ENCODE results near the gene SLITRK6.
A peak's percentile ranks its signal among the peaks of the same experiment; 100 is the strongest.
"Not testable (repeated sequence)": the region's sequence is repeated elsewhere in the genome, so short reads cannot be mapped to it uniquely, and the experiment has no call there.

Gene SLITRK6

DNA sequence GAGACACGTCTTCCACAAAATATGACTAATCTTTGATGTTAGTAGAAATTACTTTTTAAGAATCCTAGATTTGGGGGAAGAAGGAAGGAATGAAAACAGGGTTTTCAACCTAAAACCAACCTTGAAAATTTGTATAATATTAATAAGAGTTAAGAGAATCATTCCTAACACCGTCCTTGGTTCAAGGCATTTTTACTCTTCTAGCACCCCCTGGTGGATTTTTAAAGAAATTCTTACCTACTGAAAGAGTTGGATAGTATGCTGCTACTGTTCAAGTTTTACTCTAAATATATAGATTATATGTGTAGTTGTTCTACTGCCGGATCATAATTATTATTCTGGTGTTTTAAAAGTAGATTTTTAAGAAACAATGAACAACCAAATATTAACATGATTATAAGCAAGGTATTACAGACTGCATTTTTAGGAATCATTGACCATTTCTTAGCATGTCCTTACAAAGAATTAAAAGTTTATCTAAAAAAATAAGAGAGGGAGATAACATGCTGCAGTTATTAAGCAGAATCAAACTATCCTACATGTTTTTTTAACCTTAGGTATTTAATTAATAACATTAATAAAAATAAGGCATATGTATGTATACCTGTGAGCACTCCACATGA, 7.4 kb upstream of the SLITRK6 start:
- Histone ChIP-seq H3K27me3 (ENCODE audit: low read depth, low read length) (no peaks in the 10 kb centered on the region), H3K4me1 (ENCODE audit: control insufficient read depth in 1 of 2, insufficient read depth in 2 of 2, low read length in 2 of 2) (no peaks in the 10 kb centered on the region), H3K9me3 (ENCODE audit: control insufficient read depth in 1 of 2, low read length in 2 of 2) (peaks cover 0 to 3% of the 10 kb centered on the region in 2 donors), H3K4me3 (ENCODE audit: low read depth in 1 of 2, low read length in 2 of 2) (no peak overlapping the region), H3K27ac (ENCODE audit: low read length) (no peak overlapping the region), H3K36me3 (ENCODE audit: control insufficient read depth in 1 of 2, insufficient read depth in 2 of 2, low read length in 2 of 2) (no peaks in the 10 kb centered on the region)

DNA sequence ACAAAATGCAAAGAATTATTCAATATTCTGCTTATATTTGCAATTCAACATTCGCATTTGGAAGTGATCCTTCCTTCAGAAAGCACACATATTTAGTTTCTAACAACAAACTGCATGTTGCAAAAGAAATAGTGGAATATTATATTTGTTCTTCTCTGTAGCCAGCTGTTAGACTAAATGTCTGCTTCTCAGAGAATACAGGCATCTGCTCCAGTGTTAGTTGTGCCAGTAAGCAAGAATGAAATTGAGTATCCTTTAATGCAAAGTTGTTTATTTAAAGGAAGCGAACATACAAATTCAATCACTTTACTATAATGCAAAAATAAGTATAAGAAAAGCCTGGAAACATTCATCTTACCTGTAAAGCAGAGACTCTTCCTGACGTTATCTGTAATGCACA, 663 bp downstream of the SLITRK6 start:
- no peaks in the 10 kb centered on the region for H3K27me3 ChIP-seq (ENCODE audit: low read depth, low read length)
- H3K9me3 ChIP-seq (ENCODE audit: control insufficient read depth in 1 of 2, low read length in 2 of 2), result no peaks in the 10 kb centered on the region
- H3K4me1 ChIP-seq (ENCODE audit: control insufficient read depth in 1 of 2, insufficient read depth in 2 of 2, low read length in 2 of 2), result peaks cover 0 to 3% of the 10 kb centered on the region in 2 donors
- H3K27ac ChIP-seq (ENCODE audit: low read length), result no peak overlapping the region
- H3K4me3 ChIP-seq (ENCODE audit: low read depth in 1 of 2, low read length in 2 of 2), result peak overlapping the region; percentile 45
- H3K36me3 ChIP-seq (ENCODE audit: control insufficient read depth in 1 of 2, insufficient read depth in 2 of 2, low read length in 2 of 2), result no peaks in the 10 kb centered on the region

DNA sequence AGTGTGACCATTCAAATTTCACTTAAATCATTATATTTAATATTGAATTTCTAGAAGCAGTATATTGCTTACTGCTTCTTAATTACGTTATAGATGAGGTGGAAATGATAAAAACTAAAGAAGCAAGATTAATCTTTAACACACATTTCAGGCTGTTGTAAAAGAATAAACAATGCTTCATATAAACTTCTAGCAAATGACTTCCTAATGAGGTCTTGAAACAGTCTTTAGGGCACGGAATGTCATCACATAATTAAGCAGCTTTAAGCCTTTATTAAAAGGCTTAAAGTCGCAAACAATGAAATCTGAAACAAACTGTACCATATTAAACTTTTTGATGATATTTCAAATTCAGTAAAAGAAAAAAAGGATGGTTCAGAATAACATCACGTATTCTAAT, 1.9 kb downstream of the SLITRK6 start:
- H3K36me3 ChIP-seq (ENCODE audit: control insufficient read depth in 1 of 2, insufficient read depth in 2 of 2, low read length in 2 of 2), result no peaks in the 10 kb centered on the region
- no peaks in the 10 kb centered on the region for H3K9me3 ChIP-seq (ENCODE audit: control insufficient read depth in 1 of 2, low read length in 2 of 2)
- H3K4me3 ChIP-seq (ENCODE audit: low read depth in 1 of 2, low read length in 2 of 2), result peak overlapping the region in 1 of 2 donors; percentile 31
- no peaks in the 10 kb centered on the region for H3K27me3 ChIP-seq (ENCODE audit: low read depth, low read length)
- peaks cover 0 to 3% of the 10 kb centered on the region in 2 donors for H3K4me1 ChIP-seq (ENCODE audit: control insufficient read depth in 1 of 2, insufficient read depth in 2 of 2, low read length in 2 of 2)
- no peak overlapping the region for H3K27ac ChIP-seq (ENCODE audit: low read length)

DNA sequence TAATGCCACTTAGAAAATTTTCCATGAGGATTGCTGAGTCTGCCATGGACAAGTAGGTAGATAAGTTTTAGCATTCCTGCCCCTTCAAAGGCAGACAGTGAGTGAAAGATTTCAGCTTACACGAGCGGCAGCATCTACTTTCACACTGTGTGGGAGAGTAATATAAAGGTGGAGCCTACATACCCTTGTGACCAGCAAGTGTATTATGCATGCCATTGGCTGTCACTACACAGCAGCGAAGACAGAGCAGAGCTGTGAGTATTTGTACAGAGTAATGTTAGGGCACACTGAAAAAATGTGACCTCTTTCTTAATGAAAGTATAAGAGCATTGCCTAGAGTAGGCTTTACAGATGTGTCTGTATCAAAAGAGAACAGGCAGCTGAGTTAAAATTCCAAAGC, 14.0 kb downstream of the SLITRK6 start:
- H3K9me3 ChIP-seq (ENCODE audit: control insufficient read depth in 1 of 2, low read length in 2 of 2), result no peaks in the 10 kb centered on the region
- H3K4me1 ChIP-seq (ENCODE audit: control insufficient read depth in 1 of 2, insufficient read depth in 2 of 2, low read length in 2 of 2), result no peaks in the 10 kb centered on the region
- H3K27me3 ChIP-seq (ENCODE audit: low read depth, low read length), result no peaks in the 10 kb centered on the region
- H3K36me3 ChIP-seq (ENCODE audit: control insufficient read depth in 1 of 2, insufficient read depth in 2 of 2, low read length in 2 of 2), result no peaks in the 10 kb centered on the region
- H3K4me3 ChIP-seq (ENCODE audit: low read depth in 1 of 2, low read length in 2 of 2), result no peak overlapping the region
- H3K27ac ChIP-seq (ENCODE audit: low read length), result no peak overlapping the region

GRCh38 chr13:85772367-85772766, 26.9 kb downstream of the SLITRK6 start:
- H3K9me3 ChIP-seq (ENCODE audit: control insufficient read depth in 1 of 2, low read length in 2 of 2), result no peaks in the 10 kb centered on the region
- H3K36me3 ChIP-seq (ENCODE audit: control insufficient read depth in 1 of 2, insufficient read depth in 2 of 2, low read length in 2 of 2), result no peaks in the 10 kb centered on the region
- no peak overlapping the region for H3K27ac ChIP-seq (ENCODE audit: low read length)
- H3K27me3 ChIP-seq (ENCODE audit: low read depth, low read length), result no peaks in the 10 kb centered on the region
- no peaks in the 10 kb centered on the region for H3K4me1 ChIP-seq (ENCODE audit: control insufficient read depth in 1 of 2, insufficient read depth in 2 of 2, low read length in 2 of 2)
- H3K4me3 ChIP-seq (ENCODE audit: low read depth in 1 of 2, low read length in 2 of 2), result no peak overlapping the region

GRCh38 chr13:85771856-85772255, 27.4 kb downstream of the SLITRK6 start:
- no peaks in the 10 kb centered on the region for H3K9me3 ChIP-seq (ENCODE audit: control insufficient read depth in 1 of 2, low read length in 2 of 2)
- H3K4me1 ChIP-seq (ENCODE audit: control insufficient read depth in 1 of 2, insufficient read depth in 2 of 2, low read length in 2 of 2), result no peaks in the 10 kb centered on the region
- no peak overlapping the region for H3K27ac ChIP-seq (ENCODE audit: low read length)
- no peaks in the 10 kb centered on the region for H3K27me3 ChIP-seq (ENCODE audit: low read depth, low read length)
- no peak overlapping the region for H3K4me3 ChIP-seq (ENCODE audit: low read depth in 1 of 2, low read length in 2 of 2)
- H3K36me3 ChIP-seq (ENCODE audit: control insufficient read depth in 1 of 2, insufficient read depth in 2 of 2, low read length in 2 of 2), result no peaks in the 10 kb centered on the region

DNA sequence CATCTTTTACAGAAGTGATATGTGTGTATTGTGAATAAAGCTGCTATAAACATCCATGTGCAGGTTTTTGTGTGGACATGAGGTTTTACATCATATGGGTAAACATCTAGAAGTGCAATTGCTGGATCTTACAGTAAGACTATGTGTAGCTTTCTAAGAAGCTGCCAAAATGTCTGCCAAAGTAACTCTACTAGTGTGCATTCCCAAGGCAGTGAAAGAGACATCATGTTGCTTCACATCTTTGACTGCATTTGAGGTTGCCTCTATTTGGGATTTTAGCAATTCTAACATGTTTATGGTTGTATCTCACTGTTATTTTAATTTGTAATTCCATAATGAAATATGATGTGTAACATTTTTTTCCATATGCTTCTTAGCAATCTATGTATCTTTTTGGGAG, 30.3 kb downstream of the SLITRK6 start:
- no peak overlapping the region for H3K4me3 ChIP-seq (ENCODE audit: low read depth in 1 of 2, low read length in 2 of 2)
- H3K27ac ChIP-seq (ENCODE audit: low read length), result no peak overlapping the region
- no peaks in the 10 kb centered on the region for H3K9me3 ChIP-seq (ENCODE audit: control insufficient read depth in 1 of 2, low read length in 2 of 2)
- no peaks in the 10 kb centered on the region for H3K27me3 ChIP-seq (ENCODE audit: low read depth, low read length)
- H3K4me1 ChIP-seq (ENCODE audit: control insufficient read depth in 1 of 2, insufficient read depth in 2 of 2, low read length in 2 of 2), result no peaks in the 10 kb centered on the region
- H3K36me3 ChIP-seq (ENCODE audit: control insufficient read depth in 1 of 2, insufficient read depth in 2 of 2, low read length in 2 of 2), result no peaks in the 10 kb centered on the region

- H3K27me3 ChIP-seq (ENCODE audit: low read depth, low read length), result no peaks in the 10 kb centered on the region
- H3K27ac ChIP-seq (ENCODE audit: low read length), result no peak overlapping the region
- H3K4me1 ChIP-seq (ENCODE audit: control insufficient read depth in 1 of 2, insufficient read depth in 2 of 2, low read length in 2 of 2), result no peaks in the 10 kb centered on the region
- H3K4me3 ChIP-seq (ENCODE audit: low read depth in 1 of 2, low read length in 2 of 2), result no peak overlapping the region
- H3K9me3 ChIP-seq (ENCODE audit: control insufficient read depth in 1 of 2, low read length in 2 of 2), result no peaks in the 10 kb centered on the region
- no peaks in the 10 kb centered on the region for H3K36me3 ChIP-seq (ENCODE audit: control insufficient read depth in 1 of 2, insufficient read depth in 2 of 2, low read length in 2 of 2)
These were observed 44.1 kb downstream of the SLITRK6 start for GRCh38 chr13:85755123-85755522.

- H3K36me3 ChIP-seq (ENCODE audit: control insufficient read depth in 1 of 2, insufficient read depth in 2 of 2, low read length in 2 of 2); H3K27ac ChIP-seq (ENCODE audit: low read length): not testable (repeated sequence)
These were observed 55.9 kb downstream of the SLITRK6 start for GRCh38 chr13:85743201-85743770.

More at GRCh38 chr13:85743201-85743770, 55.9 kb downstream of the SLITRK6 start:
- not testable (repeated sequence) for H3K4me3 ChIP-seq (ENCODE audit: low read depth in 1 of 2, low read length in 2 of 2); H3K4me1 ChIP-seq (ENCODE audit: control insufficient read depth in 1 of 2, insufficient read depth in 2 of 2, low read length in 2 of 2); H3K27me3 ChIP-seq (ENCODE audit: low read depth, low read length); H3K9me3 ChIP-seq (ENCODE audit: control insufficient read depth in 1 of 2, low read length in 2 of 2)
